Measurements from ENCODE around the gene ZNF17.

Gene ZNF17

DNA sequence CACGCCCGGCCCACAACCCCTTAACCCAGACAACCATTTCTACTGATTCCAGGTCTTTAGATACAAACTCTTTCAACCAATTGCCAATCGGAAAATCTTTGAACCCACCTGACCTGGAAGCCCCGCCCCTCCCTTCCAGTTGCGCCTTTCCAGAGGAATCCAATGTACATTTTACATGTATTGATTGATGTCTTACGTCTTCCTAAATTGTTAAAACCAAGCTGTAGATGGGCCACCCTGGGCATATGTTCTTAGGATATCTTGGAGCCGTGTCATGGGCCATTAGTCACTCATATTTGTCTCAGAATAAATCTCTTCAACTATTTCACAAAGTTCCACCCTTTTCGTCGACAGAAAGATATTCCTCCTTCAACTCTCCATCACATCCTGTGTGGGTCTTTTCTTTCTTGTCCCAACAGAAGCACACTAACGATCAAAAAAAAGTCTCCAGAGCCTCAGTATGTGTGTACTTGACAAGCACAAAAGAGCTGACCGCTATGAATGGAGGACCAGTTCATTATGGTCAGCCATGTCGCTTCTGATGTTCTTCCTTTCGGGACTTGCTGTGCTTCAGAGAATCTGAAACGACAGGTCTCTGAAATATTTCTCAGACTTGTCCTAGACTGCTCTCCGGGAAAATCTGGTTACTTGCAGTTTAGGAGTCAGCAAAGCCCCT lies 23.6 kb downstream of the ZNF17 start:
- DNase-seq: no peak

DNA sequence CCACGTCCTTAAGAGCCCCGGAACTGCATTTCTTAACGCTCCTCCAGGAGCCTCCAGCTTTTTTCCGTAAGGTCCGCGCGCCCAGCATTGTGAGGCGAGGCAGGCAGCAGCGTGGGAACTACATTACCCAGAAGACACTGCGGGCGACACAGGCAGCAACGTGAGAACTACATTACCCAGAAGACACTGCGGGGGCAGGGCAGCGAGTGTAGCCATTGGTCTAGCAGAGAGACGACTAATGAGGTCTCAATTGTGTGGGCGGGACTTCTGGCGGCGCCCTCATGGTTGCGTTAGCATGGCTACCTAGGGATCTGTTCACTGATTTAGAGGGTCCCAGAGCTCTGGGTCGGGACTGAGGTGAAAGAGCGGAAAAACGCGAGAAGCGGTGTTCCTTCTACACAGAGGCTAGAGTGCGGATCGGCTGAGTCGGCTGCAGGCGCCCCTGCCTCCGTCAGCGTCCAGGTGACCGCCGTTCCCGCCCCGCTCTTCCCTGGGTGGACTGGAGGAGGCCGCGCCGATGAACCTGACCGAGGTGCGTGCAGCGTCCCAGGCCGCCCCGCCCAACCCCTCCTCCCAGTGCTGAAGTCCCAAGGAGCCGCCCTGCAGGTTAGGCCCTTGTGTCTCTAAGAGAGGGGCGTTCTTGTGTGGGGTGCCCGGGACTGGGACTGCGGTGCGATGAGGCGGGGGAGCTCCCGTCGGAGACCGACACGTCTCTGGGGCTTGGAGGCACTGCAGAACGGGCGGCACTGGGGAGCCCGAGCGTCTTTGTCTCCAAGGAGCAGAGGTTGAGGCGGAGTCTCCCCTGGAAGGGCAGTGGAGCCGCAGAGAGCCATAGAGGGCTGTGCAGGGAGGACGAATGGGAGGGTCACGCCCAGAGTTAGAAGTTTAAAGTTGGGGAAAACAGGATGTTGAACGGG lies 24.4 kb downstream of the ZNF17 start, which contains the start of gene ZNF749:
Gene ZNF749, plus strand, starts transcription at position 264 of the 917 bp plus-strand sequence. Its CDS starts 254 bp downstream, at position 518.
- DNase-seq: peak; percentile 98

GRCh38 chr19:57436417-57436816 lies 25.5 kb downstream of the ZNF17 start:
- DNase-seq: no peak

DNA sequence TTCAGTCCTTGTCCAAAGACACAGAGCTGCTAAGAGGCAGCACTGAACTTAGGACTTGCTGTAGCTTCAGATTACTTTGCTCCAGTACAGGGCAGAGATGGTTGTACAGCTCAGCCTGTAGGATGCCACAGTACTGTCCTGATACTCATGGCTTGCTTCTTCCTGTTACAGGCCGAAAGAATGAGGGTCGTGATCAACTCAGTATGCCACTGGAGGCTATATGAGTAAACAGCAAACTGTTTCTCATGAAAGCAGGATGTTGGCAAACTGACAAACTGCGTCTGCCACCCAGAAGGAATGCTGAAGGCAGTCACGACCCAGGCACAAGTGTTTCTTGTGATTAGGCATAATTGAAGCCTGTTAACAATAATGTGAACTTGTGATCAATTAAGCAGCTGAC lies 27.0 kb downstream of the ZNF17 start:
- DNase-seq: no peak

- DNase-seq: no peak
Observed at GRCh38 chr19:57438925-57439324, 28.0 kb downstream of the ZNF17 start.

DNA sequence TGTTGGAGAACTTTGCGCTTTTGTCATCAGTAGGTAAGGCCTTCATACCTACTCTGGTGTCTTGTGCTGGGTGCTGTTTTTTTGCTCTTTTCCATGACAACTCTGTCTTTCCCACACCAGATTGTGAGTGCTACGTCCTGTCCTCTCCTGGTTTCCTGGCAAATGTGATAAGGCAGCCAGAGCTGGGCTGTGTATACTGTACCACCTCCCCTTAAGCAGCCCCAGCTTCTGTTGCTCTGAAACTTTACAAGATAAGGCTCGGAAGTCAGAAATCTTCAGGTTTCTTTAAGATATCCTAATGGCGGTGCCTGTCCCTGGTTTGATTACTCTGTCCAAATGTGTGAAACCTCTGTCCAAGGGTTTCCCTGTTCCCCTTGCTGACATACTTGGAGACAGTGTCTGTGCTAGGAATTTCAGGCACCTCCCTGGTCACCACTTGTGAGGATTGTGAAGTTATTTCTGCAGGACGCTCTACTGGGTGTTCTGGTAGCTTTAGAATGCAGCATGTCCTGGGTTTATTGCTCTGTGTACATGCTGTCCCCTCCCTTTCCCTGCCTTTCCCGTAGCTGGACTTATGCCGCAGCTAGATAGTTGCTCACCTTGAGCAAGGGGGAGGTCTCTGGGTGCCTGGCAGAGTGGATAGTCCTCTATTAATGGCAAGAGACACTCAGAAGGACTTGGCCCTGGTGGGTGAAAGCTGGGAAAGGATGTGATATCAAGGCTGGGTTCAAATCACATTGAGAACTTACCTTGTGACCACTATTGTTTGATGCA lies 31.2 kb downstream of the ZNF17 start:
- no peak for DNase-seq

GRCh38 chr19:57443121-57443696 lies 32.2 kb downstream of the ZNF17 start:
- peak; percentile 12 for DNase-seq

DNA sequence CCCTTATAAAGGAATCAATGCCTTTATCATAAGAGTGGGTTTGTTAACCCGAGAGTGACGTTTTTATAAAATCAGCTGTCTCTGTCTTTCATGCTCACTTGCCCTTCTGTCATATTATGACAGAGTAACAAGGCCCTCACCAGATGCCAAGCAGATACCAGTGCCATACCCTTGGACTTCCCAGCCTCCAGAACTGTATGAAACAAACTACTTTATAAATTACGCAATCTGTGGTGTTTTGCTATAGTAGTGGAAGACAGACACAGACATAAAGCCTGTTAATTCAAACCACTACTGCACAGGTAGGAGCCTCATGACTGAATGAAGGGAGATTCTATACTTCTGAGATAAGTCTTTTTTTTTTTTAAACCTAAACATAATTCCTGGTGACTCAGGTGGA lies 41.3 kb downstream of the ZNF17 start:
- DNase-seq: no peak

DNA sequence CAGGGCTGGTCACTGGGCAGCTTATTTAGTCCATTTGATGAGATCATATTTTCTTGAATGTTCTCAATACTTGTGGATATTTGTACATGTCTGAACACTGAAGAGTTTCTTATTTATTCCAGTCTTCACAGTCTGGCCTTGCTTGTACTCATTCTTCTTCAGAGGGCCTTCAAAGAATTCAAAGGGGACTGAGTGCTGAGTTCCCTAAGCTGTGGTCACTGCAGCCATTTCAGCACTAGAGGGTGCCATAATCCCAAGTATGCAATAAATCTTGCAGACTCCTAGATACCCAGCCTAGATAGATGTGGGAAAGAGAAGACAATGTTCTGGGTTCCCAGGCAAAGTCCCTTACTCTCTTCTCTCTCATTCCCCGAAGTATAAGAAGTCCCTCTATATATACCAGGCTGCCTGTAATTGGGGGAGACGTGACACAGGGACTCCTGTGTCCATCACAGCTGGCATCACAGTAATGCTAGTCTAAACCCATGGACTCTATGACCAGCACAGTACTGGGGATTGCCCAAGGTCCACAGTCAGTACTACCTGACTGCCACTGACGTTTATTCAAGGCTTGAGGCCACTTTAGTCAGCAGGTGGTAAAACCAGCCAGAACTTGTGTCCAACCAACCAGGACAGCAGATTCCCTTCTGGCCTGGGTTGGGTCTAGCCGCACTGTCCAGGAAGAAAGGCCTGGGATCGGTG lies 54.9 kb downstream of the ZNF17 start:
- no peak for DNase-seq

DNA sequence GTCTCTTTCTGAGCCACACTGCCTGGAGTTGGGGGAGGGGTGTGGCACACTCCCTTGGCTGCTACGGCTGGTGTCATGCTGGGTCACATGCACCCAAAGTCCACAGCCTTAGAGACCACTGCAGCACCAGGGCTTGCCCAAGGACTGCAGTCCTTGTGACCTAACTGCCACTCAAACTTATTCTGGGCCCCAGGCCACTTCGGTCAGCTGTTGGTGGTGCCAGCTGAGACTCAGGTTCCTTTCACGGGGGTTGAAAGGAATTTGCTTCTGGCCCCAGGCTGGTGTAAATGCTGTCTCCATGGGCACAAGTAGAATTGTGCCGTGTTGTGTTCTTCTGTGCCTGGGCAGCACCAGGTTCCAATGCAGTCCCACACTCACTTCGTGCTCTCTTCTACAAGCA lies 55.5 kb downstream of the ZNF17 start:
- DNase-seq: no peak
